K562 (cell line): Measurements from ENCODE around the gene DCAF15. TPM values are rescaled to one million over a fixed set of nuclear protein-coding genes. Genes with fewer than 3 reads are reported as not detected.
A peak's percentile ranks its signal among the peaks of the same experiment; 100 is the strongest.

Experiments used
- BCOR ChIP-seq: fragments of 450-650 bp; IDR thresholded peaks from 2 replicates; pipeline ENCODE4 v1.6.1; 2016
- ELF1 ChIP-seq: fragments of 200-800 bp; sonication (Bioruptor generic); IDR thresholded peaks from 2 replicates; pipeline ENCODE4 v1.6.1; 2016; ENCODE audit warnings: missing genetic modification characterization, missing compliant biosample characterization
- JUND ChIP-seq, 2 experiments: IDR thresholded peaks; 2 replicates in 1 of 2; 3 replicates in 1 of 2; pipeline ENCODE4 v1.6.1; 2011; ENCODE audit warnings: borderline replicate concordance in 2 of 2, low read depth in 2 of 2, low read length in 2 of 2, improper control_type of control experiment in 1 of 2, missing biosample characterization in 1 of 2, missing genetic modification characterization in 1 of 2, missing genetic modification reagents in 1 of 2
- NEUROD1 ChIP-seq: fragments of 150-350 bp; IDR thresholded peaks from 2 replicates; pipeline ENCODE4 v1.6.1; 2014; ENCODE audit warnings: borderline replicate concordance, low read length, low read depth; ENCODE audit not compliant: partially characterized antibody
- NR3C1 ChIP-seq: sonication (generic); formaldehyde crosslinking; IDR thresholded peaks from 2 replicates; pipeline ENCODE4 v1.8.1; 2022; ENCODE audit warnings: missing genetic modification reagents
- SPI1 ChIP-seq: IDR thresholded peaks from 2 replicates; pipeline ENCODE4 v1.6.1; 2011; ENCODE audit warnings: low read depth, low read length, control low read depth, borderline replicate concordance
- THRAP3 ChIP-seq: fragments of 450-650 bp; IDR thresholded peaks from 2 replicates; pipeline ENCODE4 v1.6.1; 2016; ENCODE audit warnings: mild to moderate bottlenecking, inconsistent platforms, borderline replicate concordance
- YY1 ChIP-seq, 3 experiments: IDR thresholded peaks; 2 replicates each; pipeline ENCODE4 v1.6.1; 2011; ENCODE audit warnings: low read length in 2 of 3, mild to moderate bottlenecking in 2 of 3, moderate library complexity in 2 of 3, borderline replicate concordance in 1 of 3, control low read depth in 1 of 3, low read depth in 1 of 3; ENCODE audit not compliant: insufficient read depth in 3 of 3, insufficient replicate concordance in 2 of 3, control insufficient read depth in 1 of 3, insufficient read length in 1 of 3; ENCODE audit errors: extremely low read depth in 1 of 3
- ZBTB40 ChIP-seq, 2 experiments: fragments of 450-650 bp in 1 of 2; sonication (generic) in 1 of 2; formaldehyde crosslinking in 1 of 2; IDR thresholded peaks; 2 replicates each; pipeline versions ENCODE4 v1.7.1 to v1.9.0; 2016 to 2022; ENCODE audit warnings: inconsistent platforms in 1 of 2, mild to moderate bottlenecking in 1 of 2, missing genetic modification reagents in 1 of 2
- ZNF143 ChIP-seq: sonication (generic); formaldehyde crosslinking; IDR thresholded peaks from 2 replicates; pipeline ENCODE4 v1.9.0; 2022; ENCODE audit warnings: mild to moderate bottlenecking, missing genetic modification reagents
- polyA plus RNA-seq, 8 experiments: library from polyadenylated mRNA; depleted of rRNA in 4 of 8; stranded (reverse) in 5 of 8; unstranded in 3 of 8; fragments of >200 nt; fragmentation: Nextera tagmentation in 2 of 8; fragmentation: Illumina TruSeq in 1 of 8; extraction: Ambion mirVana in 2 of 8; extraction: Trizol in 1 of 8; gene quantifications; 2 replicates each; pipeline versions ENCODE4 v1.2.1 to v1.2.3, GENCODE V29; 2011 to 2014; ENCODE audit warnings: inconsistent platforms in 1 of 8, missing spikeins in 1 of 8
- total RNA-seq, 7 experiments: library from RNA; depleted of rRNA in 6 of 7; stranded (reverse); fragments of >200 nt in 6 of 7; fragmentation: Illumina TruSeq in 2 of 7; extraction: Trizol in 2 of 7; gene quantifications; 2 replicates each; pipeline versions ENCODE4 v1.2.1 to v1.2.3, GENCODE V29; 2011 to 2021; ENCODE audit warnings: low replicate concordance in 1 of 7
- TF ChIP-seq, protein P1 (sequence below): conservative IDR thresholded peaks from 2 replicates; pipeline ENCODE4 v1.6.1; 2011; ENCODE audit warnings: low read depth, mild to moderate bottlenecking, low read length; ENCODE audit not compliant: control insufficient read depth
- TF ChIP-seq, protein P2 (sequence below), 2 experiments: fragments of 450-650 bp; conservative IDR thresholded peaks; 2 replicates each; pipeline ENCODE4 v1.6.1; 2017; ENCODE audit warnings: mild to moderate bottlenecking in 2 of 2, moderate library complexity in 2 of 2

The DCAF15 gene
- total and polyA plus RNA-seq, 9 of the 15 experiments (the other 6 are each of a cell fraction or from before 2014, with no cell fraction given), result 0.17 to 68.5 (median 27.7) TPM

DNA sequence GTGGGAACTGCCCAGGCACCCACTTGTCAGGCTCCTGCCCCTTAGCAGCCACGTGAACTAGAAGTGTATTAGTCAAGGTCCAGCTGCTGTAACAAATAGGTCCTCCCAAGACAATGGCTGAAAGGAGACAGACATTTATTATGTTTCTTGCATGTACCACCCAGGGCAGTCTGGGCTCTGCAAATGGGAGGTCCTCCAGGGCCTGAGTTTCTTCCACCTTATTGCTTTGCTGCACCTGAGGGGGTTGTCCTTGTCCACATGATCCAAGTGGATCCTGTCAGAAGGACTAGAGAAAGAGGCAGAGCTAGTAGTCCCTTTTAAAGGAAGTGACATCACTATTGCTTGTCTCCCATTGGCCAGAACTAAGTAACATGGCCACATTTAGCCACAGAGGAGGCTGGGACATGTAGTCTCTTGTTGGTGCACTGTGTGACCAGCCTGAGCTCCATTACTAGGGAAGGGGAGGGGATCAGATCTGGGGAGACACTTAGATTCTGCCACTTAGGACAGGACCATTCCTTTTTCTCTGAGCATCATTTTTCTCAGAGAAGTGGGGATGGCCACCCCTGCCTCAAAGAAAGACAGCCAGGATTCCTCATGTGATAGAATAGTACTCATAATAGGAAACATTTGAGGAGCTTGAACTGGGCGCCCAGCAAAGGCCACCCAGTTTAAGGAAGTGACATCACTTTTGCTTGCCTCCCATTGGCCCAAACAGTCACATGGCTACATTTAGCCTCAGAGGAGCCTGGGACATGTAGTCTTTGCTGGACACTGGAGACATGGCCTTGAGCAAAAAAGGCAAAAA lies 31.2 kb upstream of the DCAF15 start (continued):
- TF ChIP-seq YY1 (IDR thresholded peaks at IDR 0.05; ENCODE audit: borderline replicate concordance in 1 of 3, control insufficient read depth in 1 of 3, extremely low read depth in 1 of 3, insufficient read depth in 3 of 3, insufficient read length in 1 of 3, insufficient replicate concordance in 2 of 3, low read depth in 1 of 3, low read length in 2 of 3), result peak; percentile 56 to 92 (median 78)
- TF ChIP-seq ZNF143, result peak; percentile 87
- TF ChIP-seq ZBTB40 (IDR thresholded peaks at IDR 0.05), result peak; percentile 85
- TF ChIP-seq ZBTB40 (CRISPR knock-in tag; IDR thresholded peaks at IDR 0.05), result no peak
- no peak for TF ChIP-seq NR3C1
- peak; percentile 80 for TF ChIP-seq SPI1
- TF ChIP-seq JUND (IDR thresholded peaks at IDR 0.05; ENCODE audit: borderline replicate concordance, low read depth, low read length), result peak; percentile 56; the same call in 1 of the 2 replicates
- TF ChIP-seq JUND (tag; IDR thresholded peaks at IDR 0.05; ENCODE audit: borderline replicate concordance, low read depth, low read length), result peak; percentile 41; the same call in 1 of the 3 replicates
- TF ChIP-seq, protein P1, sequence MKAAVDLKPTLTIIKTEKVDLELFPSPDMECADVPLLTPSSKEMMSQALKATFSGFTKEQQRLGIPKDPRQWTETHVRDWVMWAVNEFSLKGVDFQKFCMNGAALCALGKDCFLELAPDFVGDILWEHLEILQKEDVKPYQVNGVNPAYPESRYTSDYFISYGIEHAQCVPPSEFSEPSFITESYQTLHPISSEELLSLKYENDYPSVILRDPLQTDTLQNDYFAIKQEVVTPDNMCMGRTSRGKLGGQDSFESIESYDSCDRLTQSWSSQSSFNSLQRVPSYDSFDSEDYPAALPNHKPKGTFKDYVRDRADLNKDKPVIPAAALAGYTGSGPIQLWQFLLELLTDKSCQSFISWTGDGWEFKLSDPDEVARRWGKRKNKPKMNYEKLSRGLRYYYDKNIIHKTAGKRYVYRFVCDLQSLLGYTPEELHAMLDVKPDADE, result 0 out of 2 replicates have a peak, but pooled peaks have one; percentile 65
- no peak for TF ChIP-seq THRAP3
- no peak for TF ChIP-seq NEUROD1
- TF ChIP-seq, protein P2, sequence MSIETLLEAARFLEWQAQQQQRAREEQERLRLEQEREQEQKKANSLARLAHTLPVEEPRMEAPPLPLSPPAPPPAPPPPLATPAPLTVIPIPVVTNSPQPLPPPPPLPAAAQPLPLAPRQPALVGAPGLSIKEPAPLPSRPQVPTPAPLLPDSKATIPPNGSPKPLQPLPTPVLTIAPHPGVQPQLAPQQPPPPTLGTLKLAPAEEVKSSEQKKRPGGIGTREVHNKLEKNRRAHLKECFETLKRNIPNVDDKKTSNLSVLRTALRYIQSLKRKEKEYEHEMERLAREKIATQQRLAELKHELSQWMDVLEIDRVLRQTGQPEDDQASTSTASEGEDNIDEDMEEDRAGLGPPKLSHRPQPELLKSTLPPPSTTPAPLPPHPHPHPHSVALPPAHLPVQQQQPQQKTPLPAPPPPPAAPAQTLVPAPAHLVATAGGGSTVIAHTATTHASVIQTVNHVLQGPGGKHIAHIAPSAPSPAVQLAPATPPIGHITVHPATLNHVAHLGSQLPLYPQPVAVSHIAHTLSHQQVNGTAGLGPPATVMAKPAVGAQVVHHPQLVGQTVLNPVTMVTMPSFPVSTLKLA (conservative IDR thresholded peaks at IDR 0.05), result peak in 1 of 2 experiments; percentile 9; a peak in 1 of 4 replicates
- TF ChIP-seq BCOR, result peak; percentile 58; the same call in 1 of the 2 replicates
- TF ChIP-seq ELF1, result peak; percentile 65; the same call in 1 of the 2 replicates
